Neural crest cell (in vitro differentiated cells): ENCODE results near the gene SMIM13. TPM values are rescaled to one million over a fixed set of nuclear protein-coding genes. Genes with fewer than 3 reads are reported as not detected.

Experiments
- DNase-seq: peaks from one replicate; pipeline ENCODE4 v3.0.0; 2021; ENCODE audit warnings: low read depth, mixed read lengths, low spot score
- H3K27ac Mint-ChIP-seq: one replicate; pipeline ENCODE4 v1.8.0; 2021; ENCODE audit warnings: mild to moderate bottlenecking, mixed read lengths; ENCODE audit not compliant: unreplicated experiment
- H3K27me3 Mint-ChIP-seq: 2 replicates; pipeline ENCODE4 v1.8.0; 2021; ENCODE audit warnings: low read depth, mild to moderate bottlenecking, mixed read lengths
- H3K36me3 Mint-ChIP-seq: 2 replicates; pipeline ENCODE4 v1.8.0; 2021; ENCODE audit warnings: low read depth, mild to moderate bottlenecking, mixed read lengths
- H3K4me1 Mint-ChIP-seq: 2 replicates; pipeline ENCODE4 v1.8.0; 2021; ENCODE audit warnings: mixed read lengths
- H3K4me3 Mint-ChIP-seq: one replicate; pipeline ENCODE4 v1.8.0; 2021; ENCODE audit warnings: mild to moderate bottlenecking, mixed read lengths
- H3K9me3 Mint-ChIP-seq: 2 replicates; pipeline ENCODE4 v1.8.0; 2021; ENCODE audit warnings: mixed read lengths
- total RNA-seq: library from RNA; stranded (reverse); gene quantifications from 2 replicates; pipeline ENCODE4 v1.2.1, GENCODE V29; 2021
- TF ChIP-seq, protein P1 (sequence below): fragments of 200-600 bp; sonication (generic); conservative IDR thresholded peaks from 2 replicates; pipeline ENCODE4 v1.5.0; 2021; ENCODE audit warnings: antibody characterized with exemption, mild to moderate bottlenecking

The SMIM13 gene
- total RNA-seq, 1 donor from 2014 or later, result 12.3 TPM

GRCh38 chr6:11072101-11072500 is 21.5 kb upstream of the SMIM13 start:
- H3K27me3 Mint-ChIP-seq, result no peaks in the 10 kb centered on the region
- no peaks in the 10 kb centered on the region for H3K4me1 Mint-ChIP-seq
- no peaks in the 10 kb centered on the region for H3K36me3 Mint-ChIP-seq
- no peak for DNase-seq
- TF ChIP-seq, protein P1, sequence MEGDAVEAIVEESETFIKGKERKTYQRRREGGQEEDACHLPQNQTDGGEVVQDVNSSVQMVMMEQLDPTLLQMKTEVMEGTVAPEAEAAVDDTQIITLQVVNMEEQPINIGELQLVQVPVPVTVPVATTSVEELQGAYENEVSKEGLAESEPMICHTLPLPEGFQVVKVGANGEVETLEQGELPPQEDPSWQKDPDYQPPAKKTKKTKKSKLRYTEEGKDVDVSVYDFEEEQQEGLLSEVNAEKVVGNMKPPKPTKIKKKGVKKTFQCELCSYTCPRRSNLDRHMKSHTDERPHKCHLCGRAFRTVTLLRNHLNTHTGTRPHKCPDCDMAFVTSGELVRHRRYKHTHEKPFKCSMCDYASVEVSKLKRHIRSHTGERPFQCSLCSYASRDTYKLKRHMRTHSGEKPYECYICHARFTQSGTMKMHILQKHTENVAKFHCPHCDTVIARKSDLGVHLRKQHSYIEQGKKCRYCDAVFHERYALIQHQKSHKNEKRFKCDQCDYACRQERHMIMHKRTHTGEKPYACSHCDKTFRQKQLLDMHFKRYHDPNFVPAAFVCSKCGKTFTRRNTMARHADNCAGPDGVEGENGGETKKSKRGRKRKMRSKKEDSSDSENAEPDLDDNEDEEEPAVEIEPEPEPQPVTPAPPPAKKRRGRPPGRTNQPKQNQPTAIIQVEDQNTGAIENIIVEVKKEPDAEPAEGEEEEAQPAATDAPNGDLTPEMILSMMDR, result no peak
- H3K4me3 Mint-ChIP-seq, result no peak overlapping the region
- H3K9me3 Mint-ChIP-seq, result no peaks in the 10 kb centered on the region
- H3K27ac Mint-ChIP-seq, result no peak overlapping the region

- Mint-ChIP-seq H3K4me1 (no peaks in the 10 kb centered on the region), H3K27me3 (no peaks in the 10 kb centered on the region), H3K27ac (no peak overlapping the region), H3K4me3 (no peak overlapping the region), H3K9me3 (peaks cover 2% of the 10 kb centered on the region), H3K36me3 (no peaks in the 10 kb centered on the region)
- TF ChIP-seq, protein P1, result no peak
- DNase-seq, result no peak
Measured at GRCh38 chr6:11076540-11076939, 17.1 kb upstream of the SMIM13 start.

GRCh38 chr6:11078266-11078665 is 15.4 kb upstream of the SMIM13 start:
- Mint-ChIP-seq H3K4me3 (no peak overlapping the region), H3K9me3 (peaks cover 2% of the 10 kb centered on the region), H3K36me3 (no peaks in the 10 kb centered on the region), H3K4me1 (no peaks in the 10 kb centered on the region), H3K27ac (no peak overlapping the region), H3K27me3 (no peaks in the 10 kb centered on the region)
- TF ChIP-seq, protein P1, result no peak
- DNase-seq, result no peak

DNA sequence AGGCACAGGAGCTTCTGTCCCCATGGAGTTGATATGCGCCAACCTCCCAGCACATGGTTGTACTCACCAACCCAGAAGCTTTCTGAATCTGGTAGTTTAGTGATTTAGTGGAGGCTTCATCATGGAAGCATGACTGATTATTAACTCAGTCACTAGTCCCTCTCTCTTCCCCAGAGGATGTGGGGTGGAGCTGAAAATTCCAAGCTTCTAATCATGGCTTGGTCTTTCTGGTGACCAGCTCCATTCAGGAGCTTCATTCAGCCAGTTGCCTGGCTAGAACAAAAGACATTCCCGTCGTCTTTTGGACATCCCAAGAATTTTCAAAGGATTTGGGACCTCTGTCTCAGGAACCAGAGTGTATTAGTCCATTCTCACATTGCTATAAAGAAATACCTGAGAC is 13.3 kb upstream of the SMIM13 start:
- no peak for DNase-seq
- TF ChIP-seq, protein P1, result no peak
- Mint-ChIP-seq H3K27me3 (no peaks in the 10 kb centered on the region), H3K9me3 (peaks cover 2% of the 10 kb centered on the region), H3K36me3 (no peaks in the 10 kb centered on the region), H3K4me3 (no peak overlapping the region), H3K4me1 (no peaks in the 10 kb centered on the region), H3K27ac (no peak overlapping the region)

DNA sequence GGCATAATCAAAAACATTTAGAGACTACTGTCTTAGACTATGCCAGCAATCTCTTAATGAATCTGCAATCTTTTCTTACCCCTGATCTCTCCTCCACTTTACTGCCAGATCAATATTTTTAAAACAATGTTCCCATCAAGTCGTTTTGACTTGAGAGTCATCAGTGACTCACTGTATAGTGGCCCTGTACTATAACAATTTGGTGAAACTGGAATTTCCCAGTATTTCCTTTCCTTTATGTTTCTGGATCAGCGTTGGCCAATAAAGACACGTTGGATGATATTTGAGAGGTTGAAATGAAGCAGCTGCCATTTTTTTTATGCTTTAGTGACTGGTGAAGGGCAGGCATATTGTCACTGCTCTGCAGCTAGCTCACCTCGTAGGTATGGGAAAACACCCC is 10.1 kb upstream of the SMIM13 start:
- Mint-ChIP-seq H3K27ac (no peak overlapping the region), H3K4me1 (no peaks in the 10 kb centered on the region), H3K27me3 (no peaks in the 10 kb centered on the region), H3K9me3 (peaks cover 2% of the 10 kb centered on the region), H3K4me3 (no peak overlapping the region), H3K36me3 (no peaks in the 10 kb centered on the region)
- TF ChIP-seq, protein P1, result no peak
- DNase-seq, result no peak

- Mint-ChIP-seq H3K4me3 (no peak overlapping the region), H3K36me3 (no peaks in the 10 kb centered on the region), H3K27ac (no peak overlapping the region), H3K4me1 (no peaks in the 10 kb centered on the region), H3K27me3 (no peaks in the 10 kb centered on the region), H3K9me3 (peaks cover 2% of the 10 kb centered on the region)
- no peak for DNase-seq
- TF ChIP-seq, protein P1, result no peak
Measured at GRCh38 chr6:11083956-11084355, 9.7 kb upstream of the SMIM13 start.
